A549 (cell line): Measurements from ENCODE around the gene CEP250. TPM values are rescaled to one million over a fixed set of nuclear protein-coding genes. Genes with fewer than 3 reads are reported as not detected.

ENCODE experiments used
- ATAC-seq, 2 experiments: fragments of 200-7000 bp in 1 of 2; fragments of >200 bp in 1 of 2; cut with Nextera tagmentation in 1 of 2; cut with Tn5 transposase in 1 of 2; 3 replicates each; pipeline versions ENCODE4 v1.8.0 to v1.9.1; 2018 to 2020; ENCODE audit warnings: mild to moderate bottlenecking in 1 of 2, moderate library complexity in 1 of 2
- CTCF ChIA-PET: fragments of 300-600 bp; sonication (Branson Sonifier 250); formaldehyde crosslinking; extraction: SDS; loops from one replicate; lab custom pipeline; 2021; ENCODE audit warnings: antibody characterized with exemption, inconsistent platforms; lab: Yijun Ruan, JAX
- POLR2A ChIA-PET: fragments of 350-600 bp; formaldehyde crosslinking; extraction: SDS; loops from one replicate; lab custom pipeline; 2021; ENCODE audit warnings: antibody characterized with exemption, inconsistent platforms; lab: Yijun Ruan, JAX
- DNase-seq, 2 experiments: peaks; one replicate each; pipeline versions ENCODE4 v3.0.0 to v3.0.0-alpha.2; 2011 to 2016; ENCODE audit warnings: low read depth in 1 of 2, low spot score in 1 of 2
- FAIRE-seq: peaks from 2 replicates; lab custom pipeline; 2011; peaks lifted over from hg19 to GRCh38; lab: Jason Lieb, UNC
- H3K27ac ChIP-seq, 2 experiments: fragments of >200 bp; sonication (Bioruptor Twin); formaldehyde crosslinking; 3 replicates each; pipeline ENCODE4 v1.5.1; 2016 to 2017
- H3K4me1 ChIP-seq: fragments of >200 bp; sonication (Bioruptor Twin); formaldehyde crosslinking; 3 replicates; pipeline ENCODE4 v1.6.1; 2016
- H3K4me2 ChIP-seq: fragments of >200 bp; sonication (Bioruptor Twin); formaldehyde crosslinking; 3 replicates; pipeline ENCODE4 v1.6.1; 2016
- H3K4me3 ChIP-seq: fragments of >200 bp; sonication (Bioruptor Twin); formaldehyde crosslinking; 3 replicates; pipeline ENCODE4 v1.5.1; 2016
- H3K9me3 ChIP-seq: fragments of >200 bp; sonication (Bioruptor Twin); formaldehyde crosslinking; 3 replicates; pipeline ENCODE4 v1.6.1; 2016
- CBX8 ChIP-seq: fragments of 200-600 bp; sonication (generic); IDR thresholded peaks from 2 replicates; pipeline ENCODE4 v1.6.1; 2016
- CHD2 ChIP-seq: fragments of 150-350 bp; IDR thresholded peaks from 2 replicates; pipeline ENCODE4 v1.6.1; 2014; ENCODE audit warnings: low read length; ENCODE audit not compliant: partially characterized antibody
- CTCF ChIP-seq: fragments of >200 bp; sonication (Bioruptor Twin); formaldehyde crosslinking; IDR thresholded peaks from 3 replicates; pipeline ENCODE4 v1.5.1; 2016
- E2F6 ChIP-seq: IDR thresholded peaks from 2 replicates; pipeline ENCODE4 v1.6.1; 2012; ENCODE audit warnings: low read depth, borderline replicate concordance
- EHMT2 ChIP-seq: fragments of 200-600 bp; sonication (generic); IDR thresholded peaks from 2 replicates; pipeline ENCODE4 v1.6.1; 2016; ENCODE audit warnings: antibody characterized with exemption, low read depth, mild to moderate bottlenecking, moderate library complexity
- ELK1 ChIP-seq: fragments of 150-350 bp; IDR thresholded peaks from 2 replicates; pipeline ENCODE4 v1.6.1; 2014; ENCODE audit warnings: low read depth, mild to moderate bottlenecking, low read length
- GATA3 ChIP-seq: IDR thresholded peaks from 2 replicates; pipeline ENCODE4 v1.6.1; 2012; ENCODE audit warnings: borderline replicate concordance
- HES2 ChIP-seq: fragments of >200 bp; sonication (Bioruptor Twin); formaldehyde crosslinking; IDR thresholded peaks from 2 replicates; pipeline ENCODE4 v1.6.1; 2016
- HOXA7 ChIP-seq: fragments of 250-450 bp; sonication (Bioruptor Pico); IDR thresholded peaks from 2 replicates; pipeline ENCODE4 v1.5.0; 2020; ENCODE audit warnings: mild to moderate bottlenecking, moderate library complexity
- HOXB5 ChIP-seq: fragments of 250-450 bp; sonication (Bioruptor Pico); IDR thresholded peaks from 2 replicates; pipeline ENCODE4 v1.5.0; 2020; ENCODE audit warnings: mild to moderate bottlenecking, moderate library complexity
- JUN ChIP-seq, 2 experiments: fragments of >200 bp; sonication (Bioruptor Twin); formaldehyde crosslinking; IDR thresholded peaks; 2 replicates in 1 of 2; 3 replicates in 1 of 2; pipeline ENCODE4 v1.6.1; 2016 to 2017
- MAFK ChIP-seq: fragments of 450-650 bp; IDR thresholded peaks from 2 replicates; pipeline ENCODE4 v1.6.1; 2014; ENCODE audit not compliant: partially characterized antibody
- MAZ ChIP-seq: fragments of 150-350 bp; IDR thresholded peaks from 2 replicates; pipeline ENCODE4 v1.6.1; 2014; ENCODE audit warnings: antibody characterized with exemption, low read depth, low read length, borderline replicate concordance
- MYC ChIP-seq: IDR thresholded peaks from 2 replicates; pipeline ENCODE4 v1.6.1; 2012; ENCODE audit warnings: mild to moderate bottlenecking, inconsistent platforms, low read length, improper control_type of control experiment, borderline replicate concordance
- POLR2A ChIP-seq: IDR thresholded peaks from 2 replicates; pipeline ENCODE4 v1.6.1; 2012; ENCODE audit warnings: mild to moderate bottlenecking, low read length
- RAD21 ChIP-seq, 2 experiments: fragments of >200 bp in 1 of 2; sonication (Bioruptor Twin) in 1 of 2; formaldehyde crosslinking in 1 of 2; IDR thresholded peaks in 1 of 2; conservative IDR thresholded peaks in 1 of 2; 2 replicates in 1 of 2; 3 replicates in 1 of 2; pipeline ENCODE4 v1.6.1; 2012 to 2018; ENCODE audit warnings: inconsistent platforms in 1 of 2
- RARB ChIP-seq: fragments of 250-450 bp; sonication (Bioruptor Pico); IDR thresholded peaks from 2 replicates; pipeline ENCODE4 v1.8.0; 2021; ENCODE audit warnings: mild to moderate bottlenecking, moderate library complexity
- REST ChIP-seq: fragments of 200-600 bp; sonication (generic); IDR thresholded peaks from 2 replicates; pipeline ENCODE4 v1.6.1; 2016; ENCODE audit warnings: antibody characterized with exemption, mild to moderate bottlenecking, moderate library complexity
- RFX5 ChIP-seq: fragments of 450-650 bp; IDR thresholded peaks from 2 replicates; pipeline ENCODE4 v1.7.1; 2014; ENCODE audit warnings: antibody characterized with exemption, mild to moderate bottlenecking, moderate library complexity
- SMC3 ChIP-seq: fragments of >200 bp; sonication (Bioruptor Twin); formaldehyde crosslinking; IDR thresholded peaks from 3 replicates; pipeline ENCODE4 v1.6.1; 2018; ENCODE audit warnings: inconsistent platforms
- SREBF2 ChIP-seq: fragments of 450-650 bp; IDR thresholded peaks from 2 replicates; pipeline ENCODE4 v1.6.1; 2014; ENCODE audit warnings: mild to moderate bottlenecking, moderate library complexity
- TFCP2L1 ChIP-seq: fragments of 250-450 bp; sonication (Bioruptor Pico); IDR thresholded peaks from 2 replicates; pipeline ENCODE4 v1.5.0; 2021; ENCODE audit warnings: mild to moderate bottlenecking
- TP53 ChIP-seq: fragments of 250-450 bp; sonication (Bioruptor Pico); IDR thresholded peaks from 2 replicates; pipeline ENCODE4 v1.5.0; 2021; ENCODE audit warnings: mild to moderate bottlenecking, moderate library complexity
- ZFP36 ChIP-seq: fragments of 450-650 bp; IDR thresholded peaks from 2 replicates; pipeline ENCODE4 v1.6.1; 2014; ENCODE audit warnings: borderline replicate concordance; ENCODE audit not compliant: partially characterized antibody
- ZNF302 ChIP-seq: fragments of 250-450 bp; sonication (Bioruptor Pico); IDR thresholded peaks from 2 replicates; pipeline ENCODE4 v1.9.0; 2021; ENCODE audit warnings: inconsistent platforms, mild to moderate bottlenecking, moderate library complexity
- WGBS: methylation state at CpG from one replicate; pipeline ENCODE4 v1.1.6; 2017; ENCODE audit errors: missing lambda C conversion rate; 5-methylcytosine and 5-hydroxymethylcytosine counted together
- polyA plus RNA-seq, 4 experiments: library from polyadenylated mRNA; depleted of rRNA in 3 of 4; stranded (reverse); fragments of >200 nt; fragmentation: RNase III in 1 of 4; extraction: RNeasy Plus Mini Kit Qiagen cat#74134 plus additional on column Dnase treatment in 1 of 4; gene quantifications; 2 replicates in 3 of 4; 3 replicates in 1 of 4; pipeline ENCODE4 v1.2.3, GENCODE V29; 2011 to 2017

CEP250 gene
- polyA plus RNA-seq, 2 of the 4 experiments (the other 2 are of a cell fraction) = 13.8 to 19.6 TPM

- ATAC-seq = no peak
- Histone ChIP-seq H3K9me3 (no peaks in the 10 kb centered on the region), H3K4me1 (peaks cover 6% of the 10 kb centered on the region; the same call in 2 of the 3 replicates), H3K4me3 (no peak overlapping the region), H3K4me2 (no peak overlapping the region), H3K27ac (no peak overlapping the region)
- no peak for DNase-seq
- CTCF ChIA-PET = interaction anchor here (0.6 to 3.1 kb wide), 26 partner anchors 8 to 597 kb away, joined by 3 to 15 read pairs (median 3); partner anchors contain the start of genes CEP250 and SCAND1
- POLR2A ChIA-PET = no interaction called here
- TF ChIP-seq CHD2 = no peak
- TF ChIP-seq EHMT2 = no peak
- no peak for TF ChIP-seq CBX8
- FAIRE-seq = no peak
- 79% methylated on average over 10 of the region's 12 CpGs for WGBS
Observed at GRCh38 chr20:35510951-35511735, 55.7 kb downstream of the CEP250 start.

GRCh38 chr20:35511814-35512420, 56.5 kb downstream of the CEP250 start:
- ChIA-PET CTCF (interaction anchor here (0.6 to 3.1 kb wide), 26 partner anchors 8 to 691 kb away, joined by 3 to 15 read pairs (median 4); partner anchors contain the start of genes CEP250 and SCAND1), POLR2A (no interaction called here)
- Histone ChIP-seq H3K4me2 (no peak overlapping the region), H3K4me1 (peaks cover 11% of the 10 kb centered on the region; the same call in 2 of the 3 replicates), H3K9me3 (no peaks in the 10 kb centered on the region), H3K4me3 (no peak overlapping the region), H3K27ac (no peak overlapping the region)
- 93% methylated on average over 2 of the region's 2 CpGs for WGBS
- ATAC-seq = peak; percentile 41 to 57; a peak in 3 of 6 replicates
- peak; percentile 34 to 58 for DNase-seq
- no peak for TF ChIP-seq JUN (IDR thresholded peaks at IDR 0.05)
- TF ChIP-seq MYC = no peak
- peak; percentile 62 for TF ChIP-seq CTCF
- no peak for TF ChIP-seq RARB (CRISPR knock-in tag)
- no peak for TF ChIP-seq ZFP36
- TF ChIP-seq SREBF2 = no peak
- TF ChIP-seq SMC3 = peak; percentile 55
- TF ChIP-seq POLR2A = no peak
- TF ChIP-seq TFCP2L1 (CRISPR knock-in tag) = no peak
- peak; percentile 66 to 79 for TF ChIP-seq RAD21 (conservative IDR thresholded peaks at IDR 0.05 in 1 of 2, IDR thresholded peaks at IDR 0.05 in 1 of 2)
- no peak for TF ChIP-seq RFX5
- no peak for TF ChIP-seq HES2
- TF ChIP-seq MAZ = no peak
- no peak for TF ChIP-seq HOXB5 (CRISPR knock-in tag)
- no peak for TF ChIP-seq REST
- no peak for TF ChIP-seq ELK1
- no peak for TF ChIP-seq ZNF302
- no peak for TF ChIP-seq HOXA7
- no peak for TF ChIP-seq MAFK
- no peak for TF ChIP-seq CBX8
- no peak for TF ChIP-seq TP53 (CRISPR knock-in tag)
- TF ChIP-seq E2F6 = no peak
- no peak for TF ChIP-seq GATA3
- peak; percentile 18 for FAIRE-seq
